Stimulated activated CD8-positive, alpha-beta memory T cell treated with anti-CD3 and anti-CD28 coated beads, Interleukin-4, amount 100 ng/mL, for 4 hours (primary cell): ENCODE results near the gene RASSF1.

Experiments used
- DNase-seq, 2 donors: peaks; one replicate each; pipeline ENCODE4 v3.0.0-alpha.2; 2020; ENCODE audit warnings: low read depth in 2 of 2, low spot score in 1 of 2

The RASSF1 gene

DNA sequence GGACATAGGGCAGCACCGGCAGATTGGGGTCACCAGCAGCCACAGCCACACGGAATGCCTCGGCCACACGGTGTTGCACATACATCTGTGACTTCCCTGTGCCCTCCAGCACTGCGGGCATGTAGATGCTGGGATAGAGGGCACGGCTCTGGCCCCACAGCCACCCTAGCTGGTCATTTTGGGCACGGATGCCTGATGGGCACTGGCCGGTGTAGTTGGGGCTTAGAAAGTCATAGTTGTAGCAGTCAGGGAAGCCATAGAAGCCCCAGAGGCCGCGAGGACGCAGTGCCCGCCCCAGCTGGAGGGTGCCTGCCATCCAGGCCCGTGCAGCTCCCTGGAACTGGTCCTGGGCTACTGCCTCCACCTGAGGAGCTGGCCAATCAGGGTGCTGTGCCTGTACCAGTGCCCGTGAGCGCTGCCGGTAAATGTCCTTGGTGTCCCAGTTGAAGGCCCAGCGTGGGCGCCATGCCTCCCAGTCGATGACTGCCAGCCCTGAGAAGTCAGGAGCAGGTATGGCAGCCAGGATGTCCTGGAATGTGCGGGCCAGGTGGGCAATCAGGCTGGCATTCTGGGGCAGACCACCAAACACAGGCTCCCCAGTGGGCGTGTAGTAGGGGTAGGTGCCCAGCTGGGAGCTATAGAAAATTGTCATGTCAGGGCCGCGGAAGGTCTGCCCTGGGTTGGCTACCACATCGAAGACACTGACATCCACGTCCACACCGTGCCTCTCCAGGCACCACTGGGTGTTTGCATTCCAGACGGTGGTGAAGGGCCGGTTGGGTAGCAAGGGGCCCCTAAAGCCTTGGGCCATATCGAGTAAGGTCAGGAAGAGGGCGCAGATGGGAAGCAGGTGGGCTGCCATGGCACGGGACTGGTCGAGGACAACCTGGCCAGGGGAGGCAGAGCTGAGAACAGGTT is 38.3 kb downstream of the RASSF1 start:
- no peak for DNase-seq

DNA sequence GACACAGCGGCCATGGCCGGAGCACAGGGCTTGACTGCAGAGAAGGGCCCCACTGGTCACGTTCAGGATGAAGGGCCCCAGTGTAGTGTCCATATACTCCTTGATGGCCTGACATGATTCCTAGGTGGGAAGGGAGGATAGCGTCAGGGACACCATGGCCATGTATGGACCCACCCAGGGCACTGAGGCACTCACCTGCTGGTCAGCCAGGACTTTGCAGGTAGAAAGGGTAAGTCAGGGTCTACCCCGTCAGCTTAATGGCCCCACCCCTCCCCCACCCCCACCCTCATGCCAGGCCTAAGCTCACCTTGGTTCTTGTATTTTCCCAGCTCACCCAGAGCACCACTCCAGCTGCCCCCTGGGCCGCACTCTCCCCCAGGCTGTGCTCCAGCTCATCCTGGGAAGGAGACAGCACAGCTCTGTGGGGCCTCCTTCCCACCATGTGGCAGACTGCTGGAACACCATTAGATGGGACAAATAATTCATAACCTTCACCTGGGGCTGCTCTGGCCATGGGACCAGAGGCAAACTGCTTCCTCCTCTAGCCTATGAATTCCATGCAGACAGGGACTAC is 39.9 kb downstream of the RASSF1 start:
- DNase-seq = no peak

DNA sequence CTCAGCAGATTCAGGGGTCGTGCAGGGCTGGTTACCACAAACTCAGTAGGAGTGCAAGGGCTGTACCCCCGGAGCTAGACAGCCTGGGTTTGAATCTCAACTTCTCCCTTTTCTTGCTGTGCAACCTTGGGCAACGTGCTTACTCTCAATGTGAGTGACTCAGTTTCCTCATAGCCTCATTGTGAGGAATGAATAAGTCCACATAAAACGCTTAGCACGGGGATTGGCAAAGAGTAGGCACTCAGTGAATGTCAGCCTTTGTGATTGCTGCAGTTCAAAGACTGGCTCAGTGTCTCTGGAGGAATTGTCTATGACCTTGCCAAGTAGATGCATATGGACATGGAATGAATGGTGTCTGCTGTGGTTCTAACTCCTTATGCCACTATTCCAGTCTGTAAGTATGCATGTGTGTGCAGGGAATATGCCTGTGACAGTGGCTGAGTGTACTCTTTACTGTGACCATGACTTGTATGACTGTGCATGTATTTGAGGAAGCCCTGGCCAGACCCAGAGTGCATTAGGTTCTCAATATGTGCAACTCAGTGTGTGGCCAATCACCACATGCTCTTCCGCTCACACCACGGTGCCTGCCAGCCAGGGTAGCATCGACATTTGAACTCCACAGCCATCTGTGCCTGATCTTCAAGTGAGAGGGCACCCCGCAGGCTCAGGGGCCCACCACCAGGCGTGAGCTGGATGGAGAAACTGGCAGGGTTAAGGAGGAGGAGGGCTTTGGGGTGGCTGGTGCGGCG is 40.5 kb downstream of the RASSF1 start:
- DNase-seq = no peak

DNA sequence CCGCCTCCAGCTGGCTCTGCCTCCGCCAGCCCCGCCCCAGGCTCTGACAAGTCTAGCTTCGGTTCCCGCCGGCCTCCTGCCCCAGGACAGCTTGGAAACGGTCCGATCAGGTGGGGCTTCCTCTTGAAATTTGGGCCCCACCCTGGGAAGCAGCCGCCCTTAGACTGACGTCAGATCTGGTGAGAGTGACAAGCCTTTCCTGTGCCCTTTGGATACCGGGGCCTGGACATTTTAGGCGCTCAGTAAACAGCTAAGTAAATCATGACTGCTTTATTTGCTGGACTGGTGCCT is 41.1 kb downstream of the RASSF1 start:
- no peak for DNase-seq

DNA sequence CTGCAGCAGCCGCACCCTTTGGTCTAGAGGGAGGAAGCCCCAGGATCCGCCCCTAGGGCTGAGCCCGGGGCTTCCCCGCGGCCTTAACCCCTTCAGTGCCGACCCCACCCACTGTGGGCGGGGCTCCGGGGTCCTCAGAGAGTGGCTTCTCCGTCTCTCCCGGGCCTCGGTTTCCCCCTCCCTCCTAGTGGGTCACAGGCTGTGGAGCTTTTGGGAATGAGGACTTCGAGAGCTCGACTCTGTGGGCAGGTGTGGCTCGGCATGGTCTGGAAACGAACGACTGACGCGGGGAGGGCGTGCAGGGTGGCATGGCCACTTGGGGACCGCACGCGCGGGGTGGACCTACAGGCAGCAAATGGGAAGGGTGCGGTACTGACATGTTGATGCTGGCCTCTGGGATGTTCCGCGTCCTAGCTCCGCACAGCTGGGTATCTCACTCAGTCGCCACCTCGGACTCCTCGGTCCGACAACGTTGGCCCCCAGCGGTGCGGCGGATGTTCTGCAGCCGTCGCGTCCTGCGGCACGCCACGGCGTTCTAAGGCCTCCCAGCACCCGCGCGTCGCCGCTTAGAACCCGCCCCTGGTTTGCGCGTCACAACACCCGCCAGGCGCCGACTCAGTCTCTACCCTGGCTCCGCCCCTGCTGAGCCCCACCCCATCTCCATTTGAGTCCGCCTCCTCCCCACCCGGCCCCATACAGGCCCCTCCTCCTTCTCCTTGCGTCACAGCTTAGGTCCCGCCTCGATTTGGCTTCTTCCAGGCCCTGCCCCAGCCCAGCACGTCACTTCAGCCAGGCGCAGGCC is 41.6 kb downstream of the RASSF1 start, which contains the start of the genes HYAL3 and NAA80:
Gene HYAL3, minus strand, starts transcription at position 570 of the 802 bp plus-strand sequence. CDS start 3,803 bp downstream, outside the sequence.
Gene NAA80, minus strand, starts transcription at position 570 of the 802 bp plus-strand sequence. CDS start 1,942 bp downstream, outside the sequence.
- peak; percentile 99 for DNase-seq

DNA sequence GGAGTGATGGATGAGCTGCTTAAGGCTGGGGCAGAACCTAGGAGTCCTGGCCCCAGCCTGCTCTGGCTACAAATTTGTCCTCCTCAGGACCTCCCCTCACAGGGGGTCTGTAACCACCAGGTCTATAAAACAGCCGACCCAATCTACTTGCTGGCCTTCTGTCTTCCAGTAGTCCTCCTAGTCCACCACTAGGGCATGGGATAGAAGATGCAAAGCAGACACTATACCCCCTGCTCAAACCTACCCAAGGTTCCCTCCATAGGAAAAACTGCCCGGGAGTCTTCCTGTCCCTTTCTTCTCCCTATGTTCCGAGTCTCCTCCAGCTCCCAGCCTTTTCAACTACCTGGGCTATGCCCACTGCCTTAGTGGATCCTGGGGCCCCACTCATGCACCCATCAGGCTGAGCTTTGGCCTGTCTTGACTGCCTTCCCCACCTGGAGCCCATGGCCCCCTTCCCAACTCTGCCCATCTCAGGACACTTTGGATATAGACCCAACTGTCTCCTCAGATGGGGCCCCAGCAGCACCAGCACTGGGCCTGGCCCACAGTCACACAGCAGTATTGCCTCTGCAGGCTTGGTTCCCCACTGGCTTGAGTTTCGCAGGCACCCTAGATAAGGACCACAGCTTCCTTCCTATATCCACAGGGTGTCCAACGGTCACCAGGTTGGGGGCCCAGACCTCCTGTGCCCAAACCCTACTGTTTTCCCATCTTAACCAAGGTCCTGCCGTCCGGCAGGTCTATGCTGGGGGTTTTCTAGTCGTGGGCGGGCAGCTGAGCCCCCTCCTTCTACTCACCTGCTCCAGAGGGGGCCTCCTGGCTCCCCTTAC is 42.5 kb downstream of the RASSF1 start:
- no peak for DNase-seq

DNA sequence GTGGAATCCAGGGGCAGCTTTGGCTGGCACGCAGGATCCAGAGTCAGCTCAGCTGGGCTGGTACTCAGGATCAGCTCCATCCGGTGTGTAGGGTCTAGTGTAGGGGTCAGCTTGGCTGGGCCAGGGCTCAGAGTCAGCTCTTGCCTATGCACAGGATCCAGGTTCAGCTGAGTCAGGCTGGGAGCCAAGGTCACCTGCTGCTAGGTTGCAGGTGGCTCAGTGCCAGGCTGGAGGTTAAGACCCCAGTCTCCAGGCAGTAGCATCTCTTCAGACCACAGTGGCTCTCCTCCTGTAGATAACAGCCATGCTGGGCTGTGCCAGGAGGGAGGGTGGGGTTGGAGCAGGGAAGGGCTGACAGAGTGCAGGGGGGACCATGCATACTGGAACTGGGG is 43.3 kb downstream of the RASSF1 start:
- no peak for DNase-seq

DNA sequence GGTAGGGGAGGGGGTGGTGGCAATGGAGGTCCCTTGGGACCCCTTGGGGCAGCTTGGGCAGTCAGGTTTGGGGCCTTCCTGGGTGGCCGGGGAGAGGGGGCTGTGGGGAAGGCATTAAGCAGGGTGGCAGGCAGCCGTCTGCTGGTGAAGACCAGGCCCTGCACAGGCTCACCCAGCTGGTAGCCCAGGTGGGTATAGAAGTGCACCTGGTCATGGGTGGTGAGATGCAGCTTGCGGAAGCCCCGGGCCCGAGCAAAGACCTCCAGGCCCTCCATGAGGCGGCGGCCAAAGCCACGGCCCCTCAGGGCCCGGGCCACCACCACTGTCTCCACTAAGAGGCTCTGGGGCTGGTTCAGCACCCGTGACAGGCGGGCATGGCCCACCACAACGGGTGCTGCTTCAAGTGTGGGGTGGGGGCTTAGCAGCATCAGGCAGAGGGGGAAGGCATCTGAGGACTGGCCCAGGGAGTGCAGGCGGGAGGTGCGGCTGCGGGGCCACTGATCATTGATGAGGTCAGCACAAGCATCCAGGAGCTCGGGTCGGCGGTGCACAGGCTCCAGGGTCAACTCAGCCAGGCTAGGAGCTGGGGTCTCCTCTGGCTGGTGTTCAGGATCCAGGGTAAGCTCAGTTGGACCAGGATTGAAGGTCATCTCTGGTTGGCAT is 43.8 kb downstream of the RASSF1 start:
- DNase-seq = no peak

DNA sequence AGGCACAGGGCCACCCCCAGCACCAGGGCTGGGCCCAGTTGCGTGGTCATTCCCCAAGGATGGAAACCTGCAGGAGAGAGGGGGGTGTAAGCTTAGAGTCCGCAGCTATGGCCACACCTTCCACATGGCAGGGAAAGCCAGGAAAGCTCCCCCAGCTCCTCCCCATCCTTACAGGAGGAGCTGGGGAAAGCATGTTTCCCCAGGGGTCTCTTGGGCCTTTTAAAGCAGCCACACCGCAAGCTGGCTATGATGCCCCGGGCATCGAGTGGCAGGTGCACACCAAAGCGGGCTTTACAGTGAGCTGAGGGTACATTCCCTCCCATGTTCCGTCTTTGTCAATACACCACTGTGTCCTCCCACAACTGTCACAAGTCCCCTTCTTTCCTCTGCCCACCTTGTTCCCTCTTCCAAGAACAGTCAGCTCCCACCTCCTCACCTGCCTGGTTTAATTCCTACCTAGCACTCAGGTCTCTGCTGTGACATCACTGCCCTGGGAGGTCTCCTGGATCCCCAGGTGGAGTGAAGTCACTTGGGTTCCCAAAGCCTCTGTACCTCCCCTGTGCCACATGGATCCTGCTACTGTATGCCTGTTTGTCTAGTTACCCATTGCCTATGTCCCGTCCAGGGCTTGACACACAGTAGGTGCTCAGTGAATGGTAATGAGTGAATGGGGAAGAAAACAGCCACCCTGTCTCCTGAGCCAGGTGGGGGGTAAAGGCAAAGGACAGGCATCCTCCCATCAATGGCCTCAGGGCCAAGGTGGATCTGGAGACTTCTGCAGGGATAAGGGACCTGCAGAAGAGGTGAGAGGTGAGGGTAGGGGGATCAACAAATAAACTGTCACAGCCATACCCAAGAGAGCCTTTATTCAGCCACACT is 44.8 kb downstream of the RASSF1 start:
- no peak for DNase-seq

DNA sequence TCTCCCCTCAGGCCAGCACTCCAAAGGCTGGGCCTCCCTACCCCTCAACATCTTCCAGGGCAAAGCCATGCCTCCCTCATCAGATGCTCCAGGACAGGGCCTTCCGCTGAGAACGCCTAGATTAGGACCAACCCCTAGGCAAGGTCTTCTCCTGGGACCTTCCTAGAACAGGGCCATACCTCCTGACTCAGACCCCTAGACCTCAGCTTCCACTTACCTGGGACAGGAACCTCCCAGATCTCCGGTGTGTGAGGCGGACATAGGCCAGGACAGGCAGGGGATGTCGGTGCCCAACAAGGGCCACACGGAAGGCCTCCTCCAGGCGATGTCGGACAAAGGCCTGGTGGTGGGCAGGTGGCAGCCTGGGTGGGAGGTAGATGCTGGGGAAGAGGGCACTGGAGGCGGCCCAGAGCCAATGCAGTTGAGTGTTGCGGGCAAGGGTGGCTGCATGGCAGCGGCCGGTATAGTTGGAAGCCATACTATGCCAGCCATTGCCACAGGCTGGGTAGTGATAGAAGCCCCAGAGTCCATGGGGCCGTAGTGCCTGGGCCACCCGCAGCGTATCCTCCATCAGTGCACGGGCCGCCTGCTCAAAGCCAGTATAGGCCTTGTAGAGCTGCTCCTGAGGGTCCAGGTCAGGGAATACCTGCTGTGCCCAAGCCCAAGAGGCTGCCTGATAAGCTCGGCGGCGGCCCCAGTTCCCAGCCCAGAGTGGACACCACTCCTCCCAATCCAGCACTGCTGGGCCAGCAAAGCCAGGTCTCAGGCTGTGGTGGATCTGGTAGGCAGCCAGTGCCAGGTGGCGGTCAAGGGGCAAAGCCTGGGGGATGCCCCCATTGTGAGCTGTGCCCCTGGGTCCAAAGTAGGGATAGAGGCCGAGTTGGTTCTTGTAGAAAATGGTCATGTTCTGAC is 45.9 kb downstream of the RASSF1 start:
- no peak for DNase-seq

DNA sequence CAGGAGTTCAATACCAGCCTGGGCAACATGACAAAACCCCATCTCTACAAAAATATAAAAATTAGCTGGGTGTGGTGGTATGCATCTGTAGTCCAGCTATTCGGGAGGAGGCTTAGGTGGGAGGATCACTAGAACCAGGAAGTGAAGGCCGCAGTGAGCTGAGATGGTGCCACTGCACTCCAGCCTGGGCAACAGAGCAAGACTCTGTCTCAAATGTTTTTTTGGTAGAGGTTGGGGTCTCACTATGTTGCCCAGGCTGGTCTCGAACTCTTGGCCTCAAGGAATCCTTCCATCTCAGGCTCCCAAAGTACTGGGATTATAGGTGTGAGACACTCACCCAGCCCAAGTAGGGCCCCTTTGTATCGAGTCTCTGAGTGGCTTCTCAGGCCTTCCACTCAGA is 46.5 kb downstream of the RASSF1 start:
- no peak for DNase-seq

DNA sequence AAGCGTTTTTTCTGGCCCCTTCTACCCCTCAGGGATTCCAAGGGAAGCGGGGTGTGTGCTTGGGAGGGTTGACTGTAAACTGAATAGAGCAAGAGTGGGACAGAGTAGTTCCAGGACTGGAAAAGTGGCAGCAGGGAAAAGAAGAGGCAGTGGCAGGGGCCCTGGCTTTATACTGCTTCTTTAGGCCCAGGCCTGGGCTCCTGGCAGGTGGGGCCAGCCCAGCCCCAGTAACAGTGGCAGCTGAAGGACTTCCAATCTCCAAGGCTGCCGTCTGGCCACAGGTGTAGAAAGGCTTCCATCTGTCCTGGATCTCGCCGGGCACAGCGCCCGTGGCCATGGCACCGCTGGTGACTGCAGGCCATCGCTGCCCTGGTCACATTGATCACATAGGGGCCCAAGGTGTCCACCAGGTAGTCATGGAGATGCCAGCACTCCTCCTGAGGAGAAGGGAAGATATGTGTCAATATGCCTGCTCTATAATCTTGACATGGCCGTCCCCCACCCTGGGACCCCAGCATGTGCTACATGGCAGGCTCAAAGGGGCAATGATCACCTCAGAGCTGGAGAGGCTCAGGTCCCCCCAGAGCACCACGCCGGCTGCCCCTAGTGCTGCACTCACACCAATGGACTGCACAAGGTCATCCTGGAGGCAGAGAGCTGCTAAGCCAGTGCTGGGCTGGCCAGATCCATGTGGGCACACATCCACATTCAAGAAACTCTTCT is 47.4 kb downstream of the RASSF1 start:
- no peak for DNase-seq

DNA sequence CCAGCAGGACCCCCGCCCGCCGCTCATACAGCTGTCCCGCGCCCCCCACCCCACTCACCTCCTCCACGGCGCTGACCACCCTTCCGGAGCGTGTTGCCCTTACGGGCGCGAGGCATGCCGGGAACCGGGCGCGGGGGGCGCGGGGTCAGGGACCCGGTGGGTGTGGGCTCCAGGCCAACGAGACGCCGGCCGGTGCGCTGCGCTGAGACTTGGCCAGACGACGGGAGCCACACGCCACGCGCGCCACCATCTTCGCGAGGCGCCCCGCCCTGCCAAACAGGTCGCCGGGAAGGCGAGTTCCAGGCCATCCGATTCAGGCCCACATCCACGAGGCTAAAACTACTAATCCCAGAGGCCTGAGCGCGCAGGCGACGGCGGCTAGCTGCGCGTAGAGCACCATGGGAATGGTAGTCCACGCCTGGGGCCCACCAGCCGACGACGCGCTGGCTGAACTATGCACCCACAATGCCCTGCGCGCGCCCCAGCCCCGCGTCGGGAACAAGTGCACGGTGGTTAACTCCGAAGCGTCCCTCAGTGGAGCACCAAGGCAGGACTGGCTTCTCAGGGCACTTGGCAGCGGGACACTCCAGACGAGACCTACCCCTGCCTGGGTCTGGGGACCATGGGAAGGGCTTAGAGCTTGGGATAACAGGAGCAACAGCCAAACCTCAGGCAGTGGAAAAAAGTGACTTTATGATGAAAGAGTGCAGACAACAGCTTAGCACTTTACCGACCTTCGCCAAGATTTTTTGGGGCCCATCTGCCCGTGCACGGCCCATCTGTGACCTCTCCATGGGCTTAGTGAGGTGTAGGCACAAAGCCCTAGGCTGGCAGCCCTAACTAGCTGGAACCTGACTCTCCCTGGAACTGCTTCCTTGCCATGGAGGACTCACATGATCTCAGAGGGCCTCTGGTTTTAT is 48.2 kb downstream of the RASSF1 start, which contains the start of gene IFRD2:
Gene IFRD2, minus strand, starts transcription at position 271 of the 920 bp plus-strand sequence. Its CDS starts 155 bp downstream, at position 116.
- DNase-seq = peak; percentile 82 to 92

DNA sequence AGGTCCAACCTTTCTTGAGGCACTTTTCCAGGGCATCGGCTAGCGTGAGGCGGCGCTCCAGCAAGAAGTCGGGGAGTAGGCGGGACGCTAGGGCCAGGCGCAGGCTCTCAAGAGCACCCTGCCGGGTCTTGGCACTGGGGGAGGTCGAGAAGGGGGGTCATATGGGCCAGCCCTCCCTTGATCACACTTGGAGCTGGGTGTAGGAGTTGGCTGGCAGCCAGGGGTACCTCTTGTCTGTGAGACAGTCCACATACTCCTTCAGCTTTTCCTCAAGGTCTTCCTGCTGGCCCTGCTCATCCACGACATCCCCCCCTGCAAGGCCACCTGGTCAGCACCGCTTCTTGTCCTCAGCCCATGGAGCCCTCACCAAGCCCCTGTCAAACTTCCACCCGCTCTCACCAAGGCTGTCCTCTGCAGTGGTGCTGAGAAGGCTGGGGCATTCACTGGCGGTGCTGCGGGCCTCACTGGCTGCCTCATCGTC is 50.4 kb downstream of the RASSF1 start:
- DNase-seq = no peak

DNA sequence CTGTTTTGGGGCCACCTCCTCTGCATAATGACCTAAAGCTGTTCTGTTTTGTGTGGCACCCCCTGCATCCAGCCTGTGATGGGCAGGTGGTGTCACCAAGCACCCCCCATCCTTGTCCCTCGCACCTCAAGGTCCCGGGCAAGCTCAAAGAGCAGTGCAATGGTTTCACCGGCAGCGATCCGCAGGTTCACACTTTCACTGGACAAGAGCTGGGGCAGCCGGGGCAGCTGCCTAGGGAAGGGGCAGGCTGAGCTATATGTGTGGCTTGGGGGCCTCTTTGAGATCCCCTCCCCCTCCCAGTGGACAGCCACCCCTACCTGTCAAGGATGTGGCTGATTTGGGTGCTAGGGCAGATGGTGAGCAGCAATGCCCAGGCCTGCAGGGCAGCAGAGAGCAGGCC is 51.5 kb downstream of the RASSF1 start:
- DNase-seq = no peak
